ENCODE measurements around the gene LMNTD2.

The LMNTD2 gene

DNA sequence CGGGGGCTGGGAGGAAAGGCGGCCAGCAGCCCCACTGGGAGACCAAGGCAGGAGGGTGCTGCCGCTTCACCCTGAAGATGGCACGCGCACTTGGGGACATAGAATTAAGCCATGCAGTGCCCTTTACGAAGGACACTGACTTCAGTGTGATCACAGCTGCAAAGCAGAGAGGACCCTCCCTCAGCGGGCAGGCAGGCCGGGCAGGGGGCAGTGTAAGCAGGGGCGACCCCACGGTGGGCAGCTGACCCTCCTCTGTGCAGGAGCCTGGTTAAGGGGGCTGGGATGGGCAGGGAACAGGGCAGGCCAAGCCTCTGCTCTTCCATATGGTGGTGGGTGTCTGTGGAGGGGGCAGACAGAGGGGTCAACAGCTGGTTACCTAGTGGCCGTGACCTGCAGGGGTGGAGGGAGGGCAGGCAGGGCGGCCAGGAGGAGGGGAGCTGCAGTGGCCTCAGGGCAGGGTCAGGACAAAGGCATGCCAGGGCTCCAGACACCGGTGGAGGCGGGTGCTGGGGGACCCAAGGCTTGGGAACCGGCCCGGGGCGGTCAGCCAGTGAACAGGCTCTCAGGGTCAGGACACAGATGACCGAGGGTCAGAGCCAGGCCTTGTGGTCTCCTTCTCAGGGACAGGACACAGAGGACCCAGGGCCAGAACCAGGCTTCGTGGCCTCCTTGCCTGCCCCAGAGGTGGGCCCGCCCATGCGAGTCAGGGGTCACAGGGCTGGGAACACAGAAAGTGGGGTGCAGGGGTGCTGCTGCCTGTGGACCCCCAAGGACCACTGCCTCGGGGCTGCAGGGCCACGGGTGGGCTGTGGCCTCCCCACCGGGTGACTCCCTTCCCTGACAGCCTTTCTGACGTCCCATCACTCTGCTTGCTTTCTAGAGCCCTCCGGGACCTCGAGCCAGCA lies 7.2 kb downstream of the LMNTD2 start:
- no peak for DNase-seq

GRCh38 chr11:551596-551995 lies 8.9 kb downstream of the LMNTD2 start:
- DNase-seq = no peak

- DNase-seq = no peak
Measured at GRCh38 chr11:551131-551530, 9.4 kb downstream of the LMNTD2 start.

GRCh38 chr11:550746-551085 lies 9.8 kb downstream of the LMNTD2 start:
- no peak for DNase-seq

DNA sequence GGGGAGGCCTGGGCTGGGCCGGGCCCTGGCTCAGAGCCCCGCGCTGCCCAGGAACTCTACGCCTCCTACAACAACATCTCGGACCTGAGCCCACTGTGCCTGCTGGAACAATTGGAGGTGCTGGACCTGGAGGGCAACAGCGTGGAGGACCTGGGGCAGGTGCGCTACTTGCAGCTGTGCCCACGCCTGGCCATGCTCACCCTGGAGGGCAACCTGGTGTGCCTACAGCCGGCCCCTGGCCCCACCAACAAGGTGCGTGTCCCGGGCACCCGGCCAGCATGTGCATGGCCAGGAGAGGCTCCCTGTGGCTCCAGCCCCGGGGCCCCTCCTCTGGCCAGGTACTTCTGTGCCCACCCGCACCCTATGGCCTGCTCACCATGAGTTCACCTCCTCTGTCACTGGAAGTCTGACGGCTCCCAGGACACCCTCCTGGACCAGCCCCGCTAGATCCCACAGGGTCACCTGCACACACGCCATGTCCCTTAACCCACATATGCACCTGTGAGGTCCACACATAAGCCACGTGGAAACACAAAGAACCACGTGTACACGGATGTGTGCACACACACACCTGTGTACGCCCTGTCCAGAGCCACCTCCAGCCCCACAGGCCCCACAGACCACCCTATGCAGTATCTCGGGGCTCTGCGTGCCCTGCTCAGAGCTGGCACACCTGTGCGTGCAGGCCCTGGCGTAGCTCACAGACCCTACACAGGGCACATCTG lies 10.4 kb downstream of the LMNTD2 start:
- no peak for DNase-seq

DNA sequence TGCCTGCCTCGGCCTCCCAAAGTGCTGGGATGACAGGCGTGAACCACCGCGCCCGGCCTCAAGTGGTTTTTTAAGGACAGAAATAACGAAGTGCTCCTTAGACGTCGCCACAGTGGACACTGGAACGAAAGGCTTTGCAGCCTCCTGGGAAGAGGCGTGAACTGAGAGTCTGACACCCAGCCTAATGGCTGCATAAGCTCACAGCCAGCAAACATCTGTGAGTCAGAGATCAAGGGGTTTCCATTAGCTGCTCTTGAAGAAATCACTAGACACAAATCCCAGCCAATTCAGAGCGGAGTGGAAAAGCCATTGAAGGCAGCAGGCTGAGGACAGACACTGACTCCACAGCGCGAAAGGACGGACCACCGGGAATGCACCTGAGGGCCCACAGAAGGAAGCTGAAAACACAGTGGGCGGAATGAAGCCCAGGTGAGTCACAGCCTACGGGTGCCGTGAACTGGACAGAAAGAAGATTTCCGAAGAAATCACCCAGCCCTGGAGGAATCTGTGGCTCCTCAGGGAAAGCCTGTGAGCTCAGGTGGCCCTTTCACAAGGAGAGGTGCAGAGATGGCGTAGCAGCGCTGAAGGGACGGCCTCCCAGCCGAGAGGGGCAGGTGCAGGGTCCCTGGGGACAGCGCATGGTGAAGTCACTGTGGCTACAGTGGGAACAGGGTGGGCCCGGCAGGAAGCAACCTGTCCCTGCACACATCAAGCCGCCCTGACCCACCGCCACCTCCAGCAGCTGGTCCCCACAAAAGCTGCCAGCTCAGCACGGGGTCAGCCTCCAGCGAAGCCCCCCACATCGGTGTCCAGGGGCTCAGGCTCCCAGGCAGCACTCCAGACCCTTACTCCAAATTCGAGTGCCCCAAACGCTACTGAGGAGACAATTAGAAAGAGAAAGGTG lies 11.6 kb downstream of the LMNTD2 start:
- no peak for DNase-seq

DNA sequence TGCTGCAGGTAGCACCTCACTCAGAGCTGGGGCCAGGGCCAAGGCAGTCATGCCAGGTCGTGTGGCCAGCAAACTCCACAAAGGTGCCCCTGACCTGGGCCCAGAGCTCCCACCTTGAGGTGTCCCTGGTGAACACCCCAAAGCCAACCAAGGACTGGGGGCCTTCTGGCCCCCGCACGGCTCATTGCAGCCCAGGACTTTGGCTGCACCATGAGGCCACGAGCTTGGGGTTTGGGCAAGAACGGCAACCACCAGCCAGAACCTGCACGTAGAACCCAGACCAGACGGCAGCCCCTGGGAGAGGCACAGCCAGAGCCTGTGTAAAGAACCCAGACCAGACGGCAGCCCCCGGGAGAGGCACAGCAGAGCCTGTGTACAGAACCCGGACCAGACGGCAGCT lies 15.4 kb downstream of the LMNTD2 start:
- no peak for DNase-seq

GRCh38 chr11:544817-545166 lies 15.7 kb downstream of the LMNTD2 start:
- DNase-seq = no peak

DNA sequence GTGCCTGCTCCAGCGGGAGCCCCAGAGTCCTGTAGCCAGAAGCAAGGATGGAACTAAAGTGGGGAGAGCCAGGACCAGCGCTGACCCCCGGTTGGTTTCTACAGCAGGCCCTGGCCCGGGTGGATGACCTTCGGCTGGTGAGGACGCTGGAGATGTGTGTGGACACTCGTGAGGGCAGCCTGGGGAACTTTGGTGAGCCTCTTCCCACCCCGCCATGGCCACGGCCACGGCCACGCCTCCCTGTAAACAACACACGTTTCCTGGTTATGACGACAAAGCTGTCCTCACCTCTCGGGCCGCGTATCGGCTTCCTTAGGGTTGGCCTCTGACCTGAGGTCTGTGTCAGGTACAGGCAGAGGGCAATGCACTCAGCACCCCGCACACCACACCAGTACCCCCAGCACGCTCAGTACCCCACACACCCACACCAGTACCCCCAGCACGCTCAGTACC lies 19.1 kb downstream of the LMNTD2 start:
- DNase-seq = no peak

DNA sequence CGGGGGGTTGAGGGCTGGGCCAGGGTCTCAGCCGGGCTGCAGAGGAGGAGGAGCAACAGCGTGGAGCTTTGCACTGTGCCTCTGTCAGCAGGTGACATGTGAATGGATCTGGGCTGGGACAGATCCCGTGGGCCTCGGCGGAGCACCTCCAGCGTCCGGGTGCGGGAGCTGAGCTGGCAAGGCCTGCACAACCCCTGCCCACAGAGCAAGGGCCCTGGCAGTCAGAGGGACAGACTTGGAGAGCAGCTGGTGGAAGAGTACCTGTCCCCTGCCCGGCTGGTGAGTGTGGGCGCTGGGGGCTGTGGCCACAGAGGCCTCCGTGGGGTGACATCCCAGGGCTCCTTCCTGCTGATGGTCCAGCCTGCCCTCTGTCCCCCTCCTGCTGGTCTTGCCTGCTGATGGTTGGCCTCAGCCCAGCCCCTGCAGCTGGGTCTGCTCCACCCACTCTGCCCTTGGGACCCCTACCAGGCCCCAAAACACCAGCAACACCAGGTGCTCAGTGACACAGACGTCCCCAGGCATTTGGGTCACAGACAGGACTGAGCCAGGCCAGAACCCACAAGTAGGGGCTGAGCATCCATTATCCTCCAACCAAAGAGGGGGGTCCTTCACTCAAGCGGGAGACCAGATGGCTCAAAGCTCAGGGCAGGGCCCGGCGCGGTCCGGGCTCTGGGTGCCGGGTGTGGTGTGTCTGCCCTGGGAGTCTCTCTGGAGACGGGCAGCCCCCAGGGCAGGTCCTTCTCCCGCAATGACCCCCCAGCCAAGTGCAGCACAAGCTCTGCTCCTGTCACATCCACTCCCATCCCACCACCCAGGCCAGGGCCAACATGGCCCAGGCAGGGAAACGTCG lies 19.7 kb downstream of the LMNTD2 start:
- no peak for DNase-seq

DNA sequence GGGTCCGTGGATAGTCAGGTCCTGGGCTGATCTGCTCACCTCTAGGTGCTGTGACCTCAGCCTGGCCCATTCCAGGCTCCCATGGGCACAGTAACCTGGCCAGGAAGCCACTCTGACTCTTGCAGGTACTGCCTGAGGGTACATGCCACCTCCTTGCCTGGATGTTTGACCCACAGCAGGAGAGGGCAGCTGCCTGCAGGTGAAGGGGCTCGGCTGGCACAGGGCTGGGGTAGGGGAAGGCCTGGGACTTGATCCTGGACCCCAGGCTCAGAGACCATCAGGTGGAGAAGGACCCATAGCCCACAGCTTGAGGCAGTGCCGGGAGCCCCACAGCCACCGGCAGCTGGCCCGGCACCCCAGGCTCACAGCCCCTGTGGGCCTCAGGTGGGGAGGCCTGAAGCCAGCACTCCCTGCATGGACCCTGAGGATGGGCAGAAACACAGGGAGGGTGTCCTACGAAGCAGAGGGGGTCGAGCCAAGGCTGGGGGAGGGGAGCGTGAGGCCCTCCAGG lies 20.5 kb downstream of the LMNTD2 start:
- DNase-seq = no peak

DNA sequence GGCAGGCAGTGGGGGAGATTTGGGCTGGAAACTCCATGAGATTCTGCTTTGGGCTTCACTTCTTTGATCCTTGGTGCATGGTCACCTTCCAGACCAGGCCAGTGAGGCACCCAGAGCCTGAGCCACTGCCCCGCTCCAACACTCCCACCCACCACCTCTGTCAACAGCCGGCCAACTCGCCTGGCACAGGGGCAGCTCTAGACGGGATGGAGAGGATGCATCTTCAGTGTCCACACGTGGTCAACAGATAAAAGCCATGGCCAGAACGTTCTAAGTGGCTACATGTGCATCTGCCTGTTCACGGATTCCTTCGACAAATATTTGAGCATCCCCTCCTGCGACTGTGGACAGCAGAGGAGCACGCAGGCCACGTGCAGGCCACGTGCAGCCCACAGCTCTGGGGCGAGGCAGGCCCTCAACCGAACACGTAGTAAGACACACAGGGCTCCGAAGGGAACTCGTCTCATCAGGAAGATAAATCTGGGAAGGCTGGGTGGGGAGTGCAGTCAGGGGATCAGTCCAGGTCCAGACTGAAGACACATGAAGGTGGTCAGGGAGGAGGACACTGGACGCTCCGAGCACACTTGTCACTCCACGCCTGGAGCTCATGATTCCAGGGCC lies 22.0 kb downstream of the LMNTD2 start:
- DNase-seq = no peak

- no peak for DNase-seq
Measured at GRCh38 chr11:537622-538430, 22.7 kb downstream of the LMNTD2 start.

DNA sequence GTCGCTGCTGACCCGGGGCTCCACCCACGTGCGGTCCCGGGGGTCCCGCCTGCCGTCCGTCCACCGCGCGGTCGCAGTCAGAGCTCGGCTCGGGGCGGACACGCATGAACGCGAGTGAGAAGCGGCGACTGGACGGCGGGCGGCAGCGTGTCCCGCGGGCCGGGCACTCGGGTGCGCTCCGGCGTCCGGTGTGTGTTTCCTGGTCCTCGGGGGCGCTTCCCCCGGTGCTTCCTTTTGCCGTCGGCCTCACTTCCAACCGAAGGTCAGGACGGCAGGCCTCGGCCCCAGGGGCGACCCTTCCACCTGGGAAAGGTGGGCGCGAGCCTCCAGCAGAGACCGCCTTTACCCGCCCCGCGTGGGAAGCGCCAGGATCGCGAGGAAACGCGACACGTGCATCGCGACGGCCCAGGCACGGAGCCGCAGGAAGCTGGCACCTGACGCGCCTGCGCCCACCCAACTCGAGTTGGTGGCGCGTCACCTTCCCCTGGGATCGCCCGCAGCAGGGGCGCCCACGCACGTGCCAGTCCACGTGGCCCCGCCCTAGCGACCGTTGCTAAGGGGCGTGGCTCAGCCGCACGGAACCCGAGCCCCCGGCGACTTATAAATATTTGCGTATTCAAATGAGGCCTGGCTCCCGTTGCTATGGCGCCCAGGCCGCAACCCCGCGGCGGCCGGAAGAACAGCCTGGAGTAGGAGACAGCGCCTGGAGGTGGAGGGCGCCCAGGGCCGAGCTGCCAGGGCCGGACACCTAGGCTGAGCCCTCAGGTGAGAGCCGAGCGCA lies 23.5 kb downstream of the LMNTD2 start, which contains the start of gene LRRC56:
Gene LRRC56 (plus strand): TSS at position 687 of the 781 bp plus-strand sequence. CDS start 3,158 bp downstream, outside the sequence.
- peak; percentile 94 to 95 for DNase-seq

DNA sequence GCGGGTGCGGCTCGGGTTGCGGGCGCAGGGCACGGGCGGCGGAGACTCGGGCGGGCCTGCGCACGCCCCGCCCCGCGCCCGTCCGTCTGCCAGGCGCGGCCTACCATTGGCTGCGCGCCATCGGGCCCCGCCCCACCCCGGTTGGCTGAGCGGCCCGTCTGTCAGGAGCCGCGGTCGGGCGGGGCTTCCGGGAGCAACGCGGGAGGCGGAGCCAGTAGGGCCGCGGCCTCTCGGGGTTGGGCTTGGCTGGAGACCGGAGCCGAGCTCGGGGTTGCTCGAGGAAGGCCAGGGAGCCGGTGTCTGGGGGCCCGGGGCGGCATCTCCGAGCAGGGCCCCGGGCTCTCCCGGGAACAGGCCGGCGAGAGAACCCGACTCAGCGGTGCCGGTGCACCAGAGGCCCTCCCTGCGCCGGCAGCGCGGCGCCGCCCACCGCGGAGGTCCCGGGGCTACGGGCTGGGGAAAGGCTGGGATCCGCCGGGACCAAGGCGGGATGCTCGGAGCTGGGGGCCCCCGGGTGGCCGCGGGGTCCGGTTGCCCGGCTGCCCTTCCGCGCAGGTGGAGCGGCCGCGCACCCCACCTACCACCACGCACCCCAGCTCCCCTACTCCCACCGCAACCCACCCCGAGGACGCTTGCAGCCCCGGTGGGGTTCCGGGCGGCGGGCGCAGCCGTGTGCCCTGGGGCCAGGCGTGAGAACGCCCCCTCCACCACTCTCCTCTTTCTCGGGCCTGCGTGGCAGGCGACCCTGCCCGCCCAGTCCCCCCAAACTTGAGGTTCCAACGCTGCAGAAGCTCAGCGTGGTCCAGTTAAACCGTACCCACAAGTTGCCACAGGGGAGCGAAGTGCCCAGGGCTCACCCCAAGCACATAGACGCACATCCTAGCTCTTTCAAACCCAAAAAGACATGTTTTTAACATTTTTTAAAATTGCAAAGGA lies 24.8 kb downstream of the LMNTD2 start, which contains the start of gene HRAS:
Gene HRAS (minus strand): TSS at position 58 of the 936 bp plus-strand sequence.
- peak; percentile 94 to 97 for DNase-seq

- no peak for DNase-seq
Measured at GRCh38 chr11:535210-535518, 25.4 kb downstream of the LMNTD2 start.

- peak; percentile 57 to 63 for DNase-seq
Measured at GRCh38 chr11:534396-535209, 25.9 kb downstream of the LMNTD2 start.
